ENCODE measurements around the gene DBF4.
"Not testable (repeated sequence)": the region's sequence is repeated elsewhere in the genome, so short reads cannot be mapped to it uniquely, and the experiment has no call there.

The DBF4 gene, protein sequence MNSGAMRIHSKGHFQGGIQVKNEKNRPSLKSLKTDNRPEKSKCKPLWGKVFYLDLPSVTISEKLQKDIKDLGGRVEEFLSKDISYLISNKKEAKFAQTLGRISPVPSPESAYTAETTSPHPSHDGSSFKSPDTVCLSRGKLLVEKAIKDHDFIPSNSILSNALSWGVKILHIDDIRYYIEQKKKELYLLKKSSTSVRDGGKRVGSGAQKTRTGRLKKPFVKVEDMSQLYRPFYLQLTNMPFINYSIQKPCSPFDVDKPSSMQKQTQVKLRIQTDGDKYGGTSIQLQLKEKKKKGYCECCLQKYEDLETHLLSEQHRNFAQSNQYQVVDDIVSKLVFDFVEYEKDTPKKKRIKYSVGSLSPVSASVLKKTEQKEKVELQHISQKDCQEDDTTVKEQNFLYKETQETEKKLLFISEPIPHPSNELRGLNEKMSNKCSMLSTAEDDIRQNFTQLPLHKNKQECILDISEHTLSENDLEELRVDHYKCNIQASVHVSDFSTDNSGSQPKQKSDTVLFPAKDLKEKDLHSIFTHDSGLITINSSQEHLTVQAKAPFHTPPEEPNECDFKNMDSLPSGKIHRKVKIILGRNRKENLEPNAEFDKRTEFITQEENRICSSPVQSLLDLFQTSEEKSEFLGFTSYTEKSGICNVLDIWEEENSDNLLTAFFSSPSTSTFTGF

DNA sequence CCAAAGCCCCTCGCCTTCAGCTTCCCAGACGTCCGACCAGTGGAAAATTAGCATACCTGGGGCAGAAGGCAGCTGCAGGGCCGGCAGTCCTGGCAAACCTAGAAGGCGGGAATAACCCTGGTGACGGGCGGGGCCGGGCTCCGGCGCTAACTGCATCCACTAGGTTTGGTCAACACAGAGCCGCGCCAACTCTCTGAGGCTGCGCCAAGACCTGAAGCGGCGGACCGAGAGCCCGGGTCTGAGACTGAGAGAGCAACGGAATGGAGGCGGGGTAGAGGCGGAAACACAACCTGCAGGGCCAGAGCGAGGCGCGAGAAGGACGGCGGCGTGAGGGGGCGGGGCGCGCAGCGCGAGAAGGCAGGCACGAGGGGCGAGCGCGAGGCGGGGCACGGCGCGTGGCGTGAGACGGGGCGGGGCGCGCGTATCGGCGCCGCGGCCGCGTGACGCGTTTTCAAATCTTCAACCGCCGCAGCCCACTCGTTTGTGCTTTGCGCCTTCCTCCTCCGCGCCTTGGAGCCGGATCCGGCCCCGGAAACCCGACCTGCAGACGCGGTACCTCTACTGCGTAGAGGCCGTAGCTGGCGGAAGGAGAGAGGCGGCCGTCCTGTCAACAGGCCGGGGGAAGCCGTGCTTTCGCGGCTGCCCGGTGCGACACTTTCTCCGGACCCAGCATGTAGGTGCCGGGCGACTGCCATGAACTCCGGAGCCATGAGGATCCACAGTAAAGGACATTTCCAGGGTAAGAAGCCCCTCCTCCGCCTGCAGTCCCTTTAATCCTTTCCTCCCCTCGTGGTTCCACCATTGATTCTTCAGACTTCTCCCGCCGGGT, at the start of gene DBF4, which contains the start of gene SLC25A40:
TSS of gene DBF4 (plus strand) at position 454 of the 829 bp plus-strand sequence. CDS start at position 694, 240 bp downstream.
TSS of gene SLC25A40 (minus strand) at position 321 of the 829 bp plus-strand sequence. CDS start 17,633 bp downstream, outside the sequence.
- peak; percentile 95 for DNase-seq

DNA sequence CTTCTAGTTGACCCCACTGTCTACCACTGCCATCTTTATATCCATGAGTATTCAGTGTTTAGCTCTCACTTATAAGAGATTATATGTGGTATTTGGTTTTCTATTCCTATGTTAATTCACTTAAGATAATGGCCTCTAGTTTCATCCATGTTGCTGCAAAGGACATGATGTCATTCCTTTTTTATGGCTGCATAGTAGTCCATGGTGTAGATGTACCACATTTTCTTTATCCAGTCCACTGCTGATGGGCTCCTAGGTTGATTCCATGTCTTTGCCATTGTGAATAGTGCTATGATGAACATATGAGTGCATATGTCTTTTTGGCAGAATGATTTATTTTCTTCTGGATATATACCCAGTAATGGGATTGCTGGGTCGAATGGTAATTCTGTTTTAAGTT, 47.9 kb upstream of the DBF4 start:
- not testable (repeated sequence) for DNase-seq

DNA sequence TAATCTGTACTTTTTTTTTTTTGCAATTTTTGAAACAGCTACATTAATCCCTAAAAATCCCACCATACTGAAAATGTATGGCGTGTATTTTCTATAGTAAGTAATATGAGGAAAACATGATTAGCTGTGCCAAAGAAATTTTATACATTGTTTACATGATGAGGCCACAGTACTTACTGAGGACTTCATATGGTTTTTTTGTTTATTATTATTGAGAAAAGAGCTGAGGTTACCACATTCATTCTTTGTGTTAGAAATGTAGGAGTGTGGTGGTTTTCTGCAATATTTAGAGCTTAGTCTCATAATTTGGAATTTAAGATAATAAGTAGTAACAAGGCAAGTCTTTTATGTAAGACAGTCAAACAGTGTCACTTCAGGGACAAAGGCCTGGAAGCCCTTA, 45.2 kb upstream of the DBF4 start:
- peak; percentile 41 for DNase-seq

DNA sequence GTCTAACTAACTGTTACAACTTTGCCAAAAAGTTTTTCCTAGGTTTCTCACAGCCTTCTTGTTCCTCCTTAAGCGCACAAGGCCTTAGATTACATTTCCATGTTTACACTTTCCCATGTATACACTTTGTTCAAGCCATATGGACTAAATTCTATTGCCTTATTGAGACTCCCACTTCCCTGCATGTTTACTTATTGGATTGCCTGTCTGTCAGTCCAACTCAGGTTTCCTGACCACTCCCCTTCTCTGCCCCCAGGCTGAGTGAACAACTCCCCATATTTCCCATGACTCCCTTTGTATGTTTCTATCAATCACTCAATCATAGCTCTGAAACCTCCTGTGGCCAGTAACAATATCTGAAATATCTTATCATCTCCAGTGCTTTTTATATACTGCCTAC, 43.2 kb upstream of the DBF4 start:
- no peak for DNase-seq

DNA sequence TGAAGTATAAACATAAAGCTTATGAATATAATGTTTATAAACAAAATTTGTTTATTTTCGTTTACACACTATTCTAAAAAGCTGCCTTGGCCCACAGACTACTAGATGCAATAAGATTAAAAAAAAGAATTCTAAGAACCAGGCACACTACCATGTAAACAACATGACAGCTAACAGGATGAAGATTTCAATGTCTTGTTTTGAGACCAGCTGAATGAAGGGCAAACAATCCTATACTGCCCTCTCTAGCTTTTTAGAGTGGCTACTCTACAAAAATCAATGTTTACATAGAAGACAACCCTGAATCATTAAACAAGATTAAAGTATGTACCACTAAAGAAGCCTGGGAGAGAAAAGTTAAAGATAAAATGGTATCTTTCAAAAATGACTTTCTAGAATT, 38.7 kb upstream of the DBF4 start:
- no peak for DNase-seq

DNA sequence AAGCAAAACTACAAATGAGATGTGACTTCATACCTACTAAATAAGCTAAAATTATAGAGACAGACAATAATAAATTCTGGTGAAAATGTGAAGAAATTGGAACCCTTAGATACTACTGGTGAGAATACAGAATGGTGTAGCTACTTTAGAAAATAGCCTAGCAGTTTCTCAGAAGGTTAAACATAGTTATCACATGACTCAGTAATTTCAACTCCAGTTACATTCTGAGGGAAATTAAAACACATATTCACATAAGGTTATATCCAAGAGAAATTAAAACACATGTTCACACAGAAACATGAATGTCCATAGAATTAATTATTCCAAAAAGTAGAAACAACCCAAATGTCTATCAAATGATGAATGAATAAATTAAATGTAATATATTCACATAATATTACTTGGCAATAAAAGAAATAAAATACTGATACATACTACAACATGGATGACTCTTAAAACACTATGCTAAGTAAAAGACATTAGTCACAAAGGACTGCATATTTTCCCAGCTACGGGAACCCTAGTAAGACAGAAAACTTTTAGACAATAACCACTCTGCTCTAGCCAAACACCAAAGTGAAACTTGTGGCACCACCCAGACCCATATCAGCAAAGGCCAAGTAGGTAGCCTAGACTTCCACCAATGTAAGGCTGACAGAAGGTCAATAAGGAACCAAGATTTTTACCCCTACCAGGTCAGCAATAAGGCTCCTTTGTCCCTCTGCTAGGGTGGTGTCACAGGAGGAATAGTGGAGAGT, 25.3 kb upstream of the DBF4 start:
- DNase-seq: no peak

DNA sequence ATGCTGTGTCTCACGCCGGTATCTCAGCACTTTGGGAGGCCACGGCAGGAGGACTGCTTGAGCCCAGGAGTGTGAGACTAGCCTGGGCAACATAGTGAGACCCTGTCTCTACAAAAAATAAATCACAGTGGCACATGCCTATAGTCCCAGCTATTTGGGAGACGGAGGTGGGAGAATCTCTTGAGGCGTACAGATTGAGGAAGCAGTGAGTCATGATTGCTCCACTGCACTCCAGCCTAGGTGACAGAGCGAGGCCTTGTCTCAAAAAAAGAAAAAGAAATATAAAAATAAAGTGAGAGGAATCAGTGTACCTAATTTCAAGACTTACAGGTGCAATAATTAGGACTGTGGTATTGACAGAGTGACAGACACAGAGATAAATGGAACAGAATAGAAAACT, 24.0 kb upstream of the DBF4 start:
- DNase-seq: no peak

DNA sequence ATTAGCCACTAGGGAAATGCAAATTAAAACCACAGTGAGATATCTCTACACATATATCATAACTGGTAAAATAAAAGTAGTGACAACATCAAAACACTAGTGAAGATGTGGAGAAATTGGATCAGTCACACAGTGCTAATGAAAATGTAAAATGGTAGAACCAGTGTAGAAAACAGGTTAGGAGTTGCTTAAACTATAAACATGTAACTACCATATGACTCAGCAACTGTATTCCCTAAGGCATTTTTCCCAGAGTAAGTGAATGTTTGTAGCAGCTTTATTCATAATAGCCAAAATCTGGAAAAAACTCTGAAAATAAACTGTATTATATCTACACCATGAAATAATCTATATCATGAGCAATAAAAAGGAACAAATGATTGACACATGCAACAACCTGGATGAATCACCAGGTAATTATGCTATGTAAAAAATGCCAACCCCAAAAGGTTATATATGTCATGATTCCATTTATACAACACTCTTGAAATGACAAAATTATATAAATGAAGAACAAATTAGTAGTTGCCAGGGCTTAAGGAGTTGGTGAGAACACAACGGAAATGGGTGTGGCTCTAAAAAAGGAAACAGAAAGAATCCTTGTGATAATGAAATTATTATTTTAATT, 22.9 kb upstream of the DBF4 start:
- DNase-seq: peak; percentile 31

DNA sequence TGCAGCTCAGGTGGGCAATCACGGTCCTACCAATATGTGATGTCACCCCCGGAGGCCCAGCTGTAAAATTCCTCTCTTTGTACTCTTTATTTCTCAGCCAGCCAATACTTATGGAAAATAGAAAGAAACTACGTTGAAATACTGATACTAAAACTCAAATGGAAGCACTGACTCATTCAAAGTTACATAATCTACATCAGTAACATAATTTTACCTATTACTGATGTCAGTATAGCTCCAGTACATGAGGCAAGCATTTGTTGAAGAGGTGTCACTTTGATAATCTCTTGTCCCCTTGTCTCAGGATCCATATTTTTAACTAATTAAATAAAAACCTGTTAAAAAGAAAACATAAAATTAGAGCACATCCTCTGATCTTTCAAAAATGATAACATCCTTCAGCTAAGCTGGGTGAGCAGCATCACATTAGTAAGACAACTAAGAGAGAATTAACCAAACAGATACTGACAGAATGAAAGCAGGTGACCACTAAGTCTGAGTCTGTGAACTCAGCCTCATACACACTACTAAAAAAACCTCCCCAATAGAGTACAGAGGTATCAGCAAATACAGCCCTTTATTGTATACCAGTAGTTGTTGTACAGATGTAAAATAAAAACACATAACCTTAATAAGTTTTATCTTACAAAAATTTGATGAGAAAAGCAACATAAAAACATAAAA, 17.7 kb upstream of the DBF4 start:
- DNase-seq: no peak

DNA sequence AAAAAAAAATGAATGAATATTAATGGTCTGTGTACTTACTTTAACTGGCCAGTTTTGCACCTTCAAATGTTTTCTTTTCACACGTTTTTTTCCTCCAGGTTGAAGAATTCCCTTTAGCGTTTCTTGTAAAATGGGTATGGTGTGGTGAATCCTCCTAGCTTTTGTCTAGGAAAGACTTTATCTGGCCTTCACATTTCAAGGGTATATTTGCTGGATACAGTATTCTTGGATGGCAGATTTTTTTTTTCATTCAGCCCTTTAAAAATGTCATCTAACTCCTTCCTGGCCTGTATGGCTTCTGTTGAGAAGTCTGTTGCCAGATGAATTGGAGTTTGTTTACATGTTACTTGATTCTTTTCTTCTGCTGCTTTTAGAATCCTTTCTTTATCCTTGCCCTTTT, 10.2 kb upstream of the DBF4 start:
- DNase-seq: no peak

DNA sequence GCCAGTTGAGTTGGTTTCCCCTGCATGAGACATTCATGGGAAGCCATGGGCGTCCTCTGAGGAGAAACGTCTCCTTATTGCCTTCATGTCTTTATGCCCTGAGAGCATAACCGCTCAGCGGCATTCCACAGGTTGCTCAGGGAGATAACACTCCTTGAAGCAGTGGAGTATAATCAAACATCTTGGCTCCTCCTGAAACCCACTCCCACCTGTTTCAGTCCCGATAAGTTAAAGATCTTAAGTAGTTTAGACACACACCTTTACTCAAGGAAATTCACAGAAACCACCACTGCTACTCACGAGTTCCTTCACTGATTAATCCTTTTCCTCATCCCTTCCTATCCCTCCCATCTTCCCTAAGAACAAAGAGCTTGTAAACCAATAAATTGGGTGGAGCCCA, 9.8 kb upstream of the DBF4 start:
- DNase-seq: not testable (repeated sequence)

DNA sequence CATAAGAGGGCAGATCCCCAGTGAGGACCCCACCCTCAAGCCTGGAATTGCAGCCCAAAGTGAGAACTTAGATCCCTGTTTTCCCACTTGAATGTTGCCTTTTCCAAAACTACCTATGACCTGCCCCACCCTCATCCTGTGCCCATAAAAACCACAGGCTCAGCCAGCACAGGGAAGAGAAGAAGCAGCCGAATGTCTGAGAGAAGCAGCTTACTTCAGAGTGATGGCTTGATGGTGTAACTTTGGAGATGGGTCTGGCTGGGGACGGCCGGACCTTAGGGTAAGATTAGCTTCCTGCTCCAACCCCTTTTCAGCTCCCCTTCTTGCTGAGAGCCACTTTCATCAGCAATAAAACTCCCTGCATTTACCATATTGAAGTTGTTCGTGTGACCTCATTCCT, 5.8 kb upstream of the DBF4 start:
- no peak for DNase-seq

DNA sequence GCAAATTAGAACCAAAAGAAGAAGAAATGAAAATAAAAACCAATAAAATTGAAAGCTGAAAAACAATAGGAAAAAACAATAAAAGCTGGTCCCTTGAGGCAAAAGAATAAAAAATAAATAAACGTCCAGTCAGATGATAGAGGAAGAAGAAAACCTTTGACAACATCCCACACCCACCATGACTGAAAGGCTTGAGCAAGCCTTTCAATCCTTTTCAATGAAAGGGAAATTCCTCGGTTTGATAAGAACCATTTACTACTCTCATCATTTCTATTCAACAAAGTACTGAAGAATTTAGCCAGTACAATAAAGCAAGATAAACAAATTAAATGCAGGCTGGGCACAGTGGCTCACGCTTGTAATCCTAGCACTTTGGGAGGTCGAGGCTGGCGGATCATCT, 3.9 kb upstream of the DBF4 start:
- no peak for DNase-seq

DNA sequence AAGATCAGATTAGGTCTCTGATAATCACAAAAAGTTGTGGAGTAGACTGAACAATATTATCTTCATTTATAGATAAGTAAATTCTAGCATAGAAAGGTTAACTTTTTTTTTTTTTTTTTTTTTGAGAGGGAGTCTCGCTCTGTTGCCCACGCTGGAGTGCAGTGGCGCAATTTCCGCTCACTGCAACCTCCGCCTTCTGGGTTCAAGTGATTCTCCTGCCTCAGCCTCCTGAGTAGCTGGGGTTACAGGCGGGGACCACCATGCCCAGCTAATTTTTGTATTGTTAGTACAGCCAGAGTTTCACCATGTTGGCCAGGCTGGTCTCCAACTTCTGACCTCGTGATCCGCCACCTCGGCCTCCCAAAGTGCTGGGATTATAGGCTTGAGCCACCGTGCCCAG, 3.0 kb upstream of the DBF4 start:
- not testable (repeated sequence) for DNase-seq

DNA sequence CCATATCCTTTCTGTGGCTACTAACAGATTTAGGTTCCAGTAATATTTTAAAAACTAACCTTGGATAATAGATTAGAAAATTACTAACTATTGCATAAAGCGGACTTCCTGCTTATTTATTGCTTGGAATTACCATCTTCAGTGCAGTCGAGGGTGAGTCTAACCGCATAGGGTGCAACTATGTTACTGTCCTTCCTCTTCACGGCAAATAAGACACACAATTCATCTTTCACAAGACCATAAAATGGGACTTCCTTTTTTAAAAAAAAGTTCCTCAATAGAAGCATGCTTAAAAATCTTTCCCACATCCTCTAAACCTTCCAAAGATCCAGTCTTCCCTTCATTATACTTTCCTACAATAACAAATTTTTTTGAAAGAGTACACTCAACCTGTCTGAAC, 2.2 kb upstream of the DBF4 start:
- no peak for DNase-seq

DNA sequence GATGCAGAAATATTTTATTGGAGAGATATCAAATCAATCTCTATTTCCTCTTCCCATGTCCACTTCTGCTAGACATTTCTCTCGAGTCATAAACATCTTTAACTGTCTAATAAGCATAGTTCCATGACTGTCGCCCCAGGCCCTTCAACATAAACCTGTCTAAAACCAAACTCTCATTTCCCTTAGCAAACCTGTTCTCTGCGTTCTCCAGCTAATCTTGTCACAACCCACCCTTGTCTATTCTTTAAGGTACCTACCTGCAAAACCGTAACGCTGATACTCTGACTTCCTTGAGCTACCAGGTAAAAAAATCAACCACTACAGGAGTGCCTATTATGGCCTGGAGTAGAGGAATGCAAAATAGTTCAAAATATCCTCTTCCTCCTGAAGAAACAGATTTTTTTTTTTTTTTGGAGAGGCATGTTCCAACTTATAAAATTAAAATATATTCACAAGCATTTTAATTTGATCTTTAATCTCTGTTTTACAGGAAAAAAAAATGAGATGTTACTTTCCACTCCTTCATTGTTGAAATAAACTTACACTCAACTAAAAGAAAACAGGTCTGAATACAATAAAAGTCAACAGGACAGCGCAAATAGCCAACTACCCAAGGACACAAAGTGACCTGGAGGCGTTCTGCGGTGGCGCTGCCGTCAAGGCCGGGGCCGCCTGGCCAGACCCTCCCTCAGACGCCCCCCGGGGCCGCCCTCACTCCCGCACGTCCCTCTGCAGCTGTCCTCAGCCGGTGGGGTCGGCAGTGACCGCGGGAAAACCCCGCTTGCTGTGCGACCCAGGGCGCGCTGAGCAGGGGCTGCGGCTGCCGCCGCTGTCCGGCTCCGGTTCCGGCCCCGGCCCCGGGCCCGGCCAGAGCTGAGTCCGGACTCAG, 898 bp upstream of the DBF4 start:
- DNase-seq: no peak

DNA sequence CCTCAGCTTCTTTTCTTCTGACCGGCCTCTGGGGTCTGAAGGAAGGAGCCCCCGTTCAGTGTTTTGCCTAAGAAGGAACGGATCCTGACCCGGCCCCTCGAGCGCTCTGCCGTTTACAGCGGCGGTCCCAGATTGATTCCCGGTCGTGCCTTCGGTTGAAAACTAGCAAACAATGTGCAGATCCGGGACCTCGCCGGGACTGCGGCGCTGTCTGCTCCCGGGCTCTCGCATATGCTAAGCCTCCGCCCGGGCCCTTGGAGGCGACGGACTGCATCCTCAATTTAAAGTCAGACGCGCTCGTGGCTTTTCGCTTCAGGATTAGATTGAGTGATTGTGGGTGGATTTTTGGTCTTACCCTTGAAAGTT, 559 bp downstream of the DBF4 start:
- DNase-seq: peak; percentile 71

DNA sequence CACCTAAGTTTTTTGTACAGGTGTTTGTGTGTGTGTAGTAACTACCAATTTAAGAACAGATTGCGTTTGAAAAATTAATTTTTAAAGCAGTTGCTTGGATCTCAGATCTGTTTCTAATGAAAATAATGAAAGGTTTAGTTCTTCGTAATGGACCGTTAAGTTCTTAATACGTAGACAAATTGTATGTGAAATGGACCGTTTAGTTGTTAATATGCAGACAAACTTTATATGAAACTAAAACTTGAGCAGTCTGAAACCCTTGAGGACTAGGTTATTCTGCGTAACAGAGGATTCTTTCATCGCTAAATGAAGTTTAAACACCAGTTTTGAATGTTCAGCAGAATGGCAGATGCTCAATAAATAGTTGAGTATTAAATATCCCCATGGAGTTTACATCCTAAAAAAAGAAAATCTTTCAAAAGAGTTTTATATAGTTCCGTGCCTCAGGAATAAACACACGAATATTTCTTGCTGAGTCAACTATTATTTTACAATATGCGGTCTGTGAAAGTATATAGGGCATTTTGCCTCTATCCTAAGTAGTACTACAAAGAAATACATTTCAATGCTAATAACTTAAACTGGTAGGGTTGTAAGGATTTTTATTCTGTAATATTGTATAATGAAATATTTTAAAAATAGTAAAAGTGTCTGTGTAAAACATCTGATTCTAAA, 1.2 kb downstream of the DBF4 start:
- no peak for DNase-seq

DNA sequence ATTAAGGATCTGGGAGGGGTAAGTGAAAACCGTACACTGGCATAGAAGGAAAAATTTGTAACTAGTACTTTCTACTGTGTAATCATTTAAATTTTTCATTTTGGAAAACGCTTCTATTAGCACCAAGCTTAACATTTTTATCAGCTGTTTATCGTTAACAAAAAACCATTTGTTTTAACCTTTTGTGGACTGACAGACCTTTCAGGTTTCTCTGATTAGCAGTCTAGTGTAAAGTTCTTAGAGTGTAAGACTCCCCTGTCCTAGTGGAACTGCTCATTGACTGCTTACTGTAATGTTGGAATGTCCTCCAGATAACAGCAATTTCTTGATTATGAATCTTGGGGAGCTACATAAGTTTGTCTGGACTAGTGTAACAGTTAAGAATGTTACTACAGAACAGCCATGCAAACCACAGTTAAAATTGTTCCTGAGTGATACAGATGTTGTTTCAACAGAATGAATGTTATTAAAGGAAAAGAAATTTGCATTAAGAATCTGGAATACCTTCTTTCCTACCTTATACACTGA, 2.0 kb downstream of the DBF4 start:
- DNase-seq: peak; percentile 6

Measured in HCEC 1CT (cell line).